SKM-1 (cell line): Measurements from ENCODE around the gene PDE4D.

Experiments
- DNase-seq: peaks from one replicate; lab custom pipeline; 2025; ENCODE audit not compliant: unreplicated experiment; lab: John Stamatoyannopoulos, UW

The PDE4D gene

GRCh38 chr5:58926541-58926935 is 967.0 kb downstream of the PDE4D start:
- DNase-seq, result no peak

GRCh38 chr5:58925627-58926540 is 967.6 kb downstream of the PDE4D start:
- no peak for DNase-seq

- no peak for DNase-seq
These were observed 969.2 kb downstream of the PDE4D start for GRCh38 chr5:58924306-58924705.

GRCh38 chr5:58923355-58923754 is 970.2 kb downstream of the PDE4D start:
- DNase-seq, result no peak

- no peak for DNase-seq
These were observed 970.9 kb downstream of the PDE4D start for GRCh38 chr5:58922461-58923171.

- DNase-seq, result no peak
These were observed 972.4 kb downstream of the PDE4D start for GRCh38 chr5:58921159-58921558.

GRCh38 chr5:58919833-58920232 is 973.7 kb downstream of the PDE4D start:
- DNase-seq, result no peak
